OCI-LY7 (cell line): ENCODE measurements around the gene CD63.

ENCODE experiments used
- EZH2phosphoT487 ChIP-seq: fragments of 200-600 bp; sonication (generic); IDR thresholded peaks from 2 replicates; pipeline ENCODE4 v1.6.1; 2018; ENCODE audit warnings: low read depth, borderline replicate concordance, mild to moderate bottlenecking, mixed run types, antibody characterized with exemption, low read length, moderate library complexity, mixed read lengths
- TF ChIP-seq, protein P1 (sequence below): fragments of 200-600 bp; sonication (generic); conservative IDR thresholded peaks from 2 replicates; pipeline ENCODE4 v1.5.1; 2014; ENCODE audit warnings: mild to moderate bottlenecking, antibody characterized with exemption, low read length, moderate library complexity, mixed read lengths

DNA sequence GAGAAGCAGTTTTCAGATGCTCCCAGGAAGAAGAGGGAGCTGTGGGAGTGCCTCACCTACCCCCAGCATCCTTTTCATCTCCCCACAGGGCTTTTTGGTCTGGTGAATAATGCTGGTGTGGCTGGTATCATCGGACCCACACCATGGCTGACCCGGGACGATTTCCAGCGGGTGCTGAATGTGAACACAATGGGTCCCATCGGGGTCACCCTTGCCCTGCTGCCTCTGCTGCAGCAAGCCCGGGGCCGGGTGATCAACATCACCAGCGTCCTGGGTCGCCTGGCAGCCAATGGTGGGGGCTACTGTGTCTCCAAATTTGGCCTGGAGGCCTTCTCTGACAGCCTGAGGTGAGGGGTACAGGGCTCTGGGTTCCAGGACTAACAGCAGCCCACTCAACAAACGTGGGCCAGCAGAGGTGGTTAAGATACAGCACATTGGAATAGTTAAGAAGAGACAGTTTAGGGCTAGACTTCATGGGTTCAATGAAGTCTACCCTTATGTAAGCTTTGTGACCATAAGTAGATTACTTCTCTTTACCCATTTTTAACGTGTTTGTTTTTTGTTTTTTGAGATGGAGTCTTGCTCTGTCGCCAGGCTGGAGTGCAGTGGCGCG lies 7.1 kb downstream of the CD63 start:
- TF ChIP-seq, protein P1, sequence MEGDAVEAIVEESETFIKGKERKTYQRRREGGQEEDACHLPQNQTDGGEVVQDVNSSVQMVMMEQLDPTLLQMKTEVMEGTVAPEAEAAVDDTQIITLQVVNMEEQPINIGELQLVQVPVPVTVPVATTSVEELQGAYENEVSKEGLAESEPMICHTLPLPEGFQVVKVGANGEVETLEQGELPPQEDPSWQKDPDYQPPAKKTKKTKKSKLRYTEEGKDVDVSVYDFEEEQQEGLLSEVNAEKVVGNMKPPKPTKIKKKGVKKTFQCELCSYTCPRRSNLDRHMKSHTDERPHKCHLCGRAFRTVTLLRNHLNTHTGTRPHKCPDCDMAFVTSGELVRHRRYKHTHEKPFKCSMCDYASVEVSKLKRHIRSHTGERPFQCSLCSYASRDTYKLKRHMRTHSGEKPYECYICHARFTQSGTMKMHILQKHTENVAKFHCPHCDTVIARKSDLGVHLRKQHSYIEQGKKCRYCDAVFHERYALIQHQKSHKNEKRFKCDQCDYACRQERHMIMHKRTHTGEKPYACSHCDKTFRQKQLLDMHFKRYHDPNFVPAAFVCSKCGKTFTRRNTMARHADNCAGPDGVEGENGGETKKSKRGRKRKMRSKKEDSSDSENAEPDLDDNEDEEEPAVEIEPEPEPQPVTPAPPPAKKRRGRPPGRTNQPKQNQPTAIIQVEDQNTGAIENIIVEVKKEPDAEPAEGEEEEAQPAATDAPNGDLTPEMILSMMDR: no peak
- TF ChIP-seq EZH2phosphoT487: no peak
